ENCODE data around the gene CALHM1. TPM values are rescaled to one million over a fixed set of nuclear protein-coding genes. Genes with fewer than 3 reads are reported as not detected.
A peak's percentile ranks its signal among the peaks of the same experiment; 100 is the strongest.

Gene CALHM1
- total RNA-seq, 4 donors from 2014 or later = not detected

GRCh38 chr10:103454026-103454425 is 4.7 kb downstream of the CALHM1 start:
- WGBS, 2 donors = 90 to 92% methylated on average over 4 of the region's 4 CpGs
- intact Hi-C loops (cut with DNase I) = no loop called here
- no peak for TF ChIP-seq POLR2A (IDR thresholded peaks at IDR 0.05)
- TF ChIP-seq, protein P1, sequence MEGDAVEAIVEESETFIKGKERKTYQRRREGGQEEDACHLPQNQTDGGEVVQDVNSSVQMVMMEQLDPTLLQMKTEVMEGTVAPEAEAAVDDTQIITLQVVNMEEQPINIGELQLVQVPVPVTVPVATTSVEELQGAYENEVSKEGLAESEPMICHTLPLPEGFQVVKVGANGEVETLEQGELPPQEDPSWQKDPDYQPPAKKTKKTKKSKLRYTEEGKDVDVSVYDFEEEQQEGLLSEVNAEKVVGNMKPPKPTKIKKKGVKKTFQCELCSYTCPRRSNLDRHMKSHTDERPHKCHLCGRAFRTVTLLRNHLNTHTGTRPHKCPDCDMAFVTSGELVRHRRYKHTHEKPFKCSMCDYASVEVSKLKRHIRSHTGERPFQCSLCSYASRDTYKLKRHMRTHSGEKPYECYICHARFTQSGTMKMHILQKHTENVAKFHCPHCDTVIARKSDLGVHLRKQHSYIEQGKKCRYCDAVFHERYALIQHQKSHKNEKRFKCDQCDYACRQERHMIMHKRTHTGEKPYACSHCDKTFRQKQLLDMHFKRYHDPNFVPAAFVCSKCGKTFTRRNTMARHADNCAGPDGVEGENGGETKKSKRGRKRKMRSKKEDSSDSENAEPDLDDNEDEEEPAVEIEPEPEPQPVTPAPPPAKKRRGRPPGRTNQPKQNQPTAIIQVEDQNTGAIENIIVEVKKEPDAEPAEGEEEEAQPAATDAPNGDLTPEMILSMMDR (IDR thresholded peaks at IDR 0.05) = no peak
- H3K27me3 ChIP-seq = no peaks in the 10 kb centered on the region
- H3K9me3 ChIP-seq = no peaks in the 10 kb centered on the region
- H3K4me3 ChIP-seq (replicated peaks in 1 of 3) = no peak overlapping the region
- no peak for DNase-seq
- peaks cover 5 to 17% of the 10 kb centered on the region in 2 donors for H3K4me1 ChIP-seq
- peaks cover 2 to 4% of the 10 kb centered on the region in 2 donors for H3K36me3 ChIP-seq
- no peak overlapping the region for H3K27ac ChIP-seq

- H3K36me3 ChIP-seq = peaks cover 6 to 9% of the 10 kb centered on the region in 2 donors
- no peak for DNase-seq
- H3K4me3 ChIP-seq (replicated peaks in 1 of 3) = peak overlapping the region in 2 of 3 donors; percentile 57 to 66
- no peaks in the 10 kb centered on the region for H3K9me3 ChIP-seq
- intact Hi-C loops (cut with DNase I) = no loop called here
- 33 to 42% methylated on average over 18 to 25 of the region's 27 CpGs for WGBS, 2 donors
- H3K27ac ChIP-seq = peak overlapping the region; percentile 18 to 81 (median 64)
- H3K27me3 ChIP-seq = no peaks in the 10 kb centered on the region
- H3K4me1 ChIP-seq = peaks cover 5 to 21% of the 10 kb centered on the region in 2 donors
- TF ChIP-seq, protein P1 (IDR thresholded peaks at IDR 0.05) = no peak
- TF ChIP-seq POLR2A (IDR thresholded peaks at IDR 0.05) = no peak
These were observed 6.0 kb downstream of the CALHM1 start for GRCh38 chr10:103452506-103453230.

DNA sequence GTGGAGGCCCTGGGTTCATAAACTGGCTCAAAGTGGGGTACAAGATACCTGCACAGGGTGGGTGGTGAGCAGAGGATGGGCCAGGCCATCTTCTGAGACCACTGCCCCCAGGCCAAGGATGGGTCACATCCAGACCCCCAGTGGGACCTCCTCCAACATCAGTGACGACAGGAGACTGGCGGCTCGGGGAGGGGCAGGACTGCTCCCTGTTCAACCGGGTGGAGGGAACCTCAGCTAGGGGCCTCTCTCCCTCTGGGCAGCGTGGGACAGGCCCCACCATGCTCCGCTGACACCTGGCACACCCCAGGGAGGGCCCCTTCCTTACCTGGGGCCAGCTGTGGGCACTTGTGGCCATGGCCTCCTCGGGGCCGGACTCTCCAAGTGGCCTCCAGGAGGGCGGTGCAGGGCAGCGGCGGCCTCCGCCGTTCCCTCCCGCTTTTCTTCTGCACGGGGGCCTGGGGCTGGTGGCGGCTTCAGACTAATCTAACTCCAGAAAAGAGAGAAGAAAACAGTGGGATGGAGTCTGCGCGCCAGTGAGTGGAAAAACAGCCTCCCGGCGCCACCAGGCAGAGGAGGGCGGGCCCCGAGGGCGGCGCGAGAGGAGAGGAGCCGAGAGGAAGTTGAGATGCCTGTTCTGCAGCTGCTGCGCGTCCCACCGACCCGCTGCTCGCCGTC is 6.7 kb downstream of the CALHM1 start, which contains the start of gene CALHM2:
Gene CALHM2, minus strand, starts transcription at position 540 of the 675 bp plus-strand sequence. CDS start 2,429 bp downstream, outside the sequence.
- intact Hi-C loops (cut with DNase I) = no loop called here
- Histone ChIP-seq H3K4me1 (peaks cover 6 to 28% of the 10 kb centered on the region in 2 donors), H3K9me3 (no peaks in the 10 kb centered on the region), H3K27ac (peak within 1 kb of the TSS; percentile 64 to 85 (median 81)), H3K27me3 (no peaks in the 10 kb centered on the region), H3K4me3 (replicated peaks in 1 of 3) (peak within 1 kb of the TSS in 2 of 3 donors; percentile 57 to 66), H3K36me3 (peaks cover 13 to 16% of the 10 kb centered on the region in 2 donors)
- 0 to 2% methylated on average over 19 to 26 of the region's 32 CpGs for WGBS, 2 donors
- DNase-seq = peak; percentile 47 to 53
- TF ChIP-seq, protein P1 (IDR thresholded peaks at IDR 0.05) = no peak
- no peak for TF ChIP-seq POLR2A (IDR thresholded peaks at IDR 0.05)

GRCh38 chr10:103451091-103451813 is 7.4 kb downstream of the CALHM1 start:
- Histone ChIP-seq H3K4me1 (peaks cover 10 to 33% of the 10 kb centered on the region in 2 donors), H3K36me3 (peaks cover 14 to 23% of the 10 kb centered on the region in 2 donors), H3K27ac (peak overlapping the region; percentile 64 to 85 (median 81)), H3K4me3 (replicated peaks in 1 of 3) (peak overlapping the region in 2 of 3 donors; percentile 57 to 66), H3K27me3 (no peaks in the 10 kb centered on the region), H3K9me3 (no peaks in the 10 kb centered on the region)
- TF ChIP-seq POLR2A (IDR thresholded peaks at IDR 0.05) = no peak
- TF ChIP-seq, protein P1 (IDR thresholded peaks at IDR 0.05) = no peak
- peak in 1 of 2 donors; percentile 33 for DNase-seq
- intact Hi-C loops (cut with DNase I) = no loop called here
- 36 to 59% methylated on average over 14 of the region's 14 CpGs for WGBS, 2 donors

Measured in thyroid gland (tissue), 4 donors.